ENCODE measurements around the gene NCAPH2. TPM values are rescaled to one million over a fixed set of nuclear protein-coding genes. Genes with fewer than 3 reads are reported as not detected.
A peak's percentile ranks its signal among the peaks of the same experiment; 100 is the strongest.

The NCAPH2 gene
- total and polyA plus RNA-seq, 2 of the 13 experiments (the other 11 are each of a cell fraction or from before 2014, with no cell fraction given), result 28.1 to 64.4 TPM

DNA sequence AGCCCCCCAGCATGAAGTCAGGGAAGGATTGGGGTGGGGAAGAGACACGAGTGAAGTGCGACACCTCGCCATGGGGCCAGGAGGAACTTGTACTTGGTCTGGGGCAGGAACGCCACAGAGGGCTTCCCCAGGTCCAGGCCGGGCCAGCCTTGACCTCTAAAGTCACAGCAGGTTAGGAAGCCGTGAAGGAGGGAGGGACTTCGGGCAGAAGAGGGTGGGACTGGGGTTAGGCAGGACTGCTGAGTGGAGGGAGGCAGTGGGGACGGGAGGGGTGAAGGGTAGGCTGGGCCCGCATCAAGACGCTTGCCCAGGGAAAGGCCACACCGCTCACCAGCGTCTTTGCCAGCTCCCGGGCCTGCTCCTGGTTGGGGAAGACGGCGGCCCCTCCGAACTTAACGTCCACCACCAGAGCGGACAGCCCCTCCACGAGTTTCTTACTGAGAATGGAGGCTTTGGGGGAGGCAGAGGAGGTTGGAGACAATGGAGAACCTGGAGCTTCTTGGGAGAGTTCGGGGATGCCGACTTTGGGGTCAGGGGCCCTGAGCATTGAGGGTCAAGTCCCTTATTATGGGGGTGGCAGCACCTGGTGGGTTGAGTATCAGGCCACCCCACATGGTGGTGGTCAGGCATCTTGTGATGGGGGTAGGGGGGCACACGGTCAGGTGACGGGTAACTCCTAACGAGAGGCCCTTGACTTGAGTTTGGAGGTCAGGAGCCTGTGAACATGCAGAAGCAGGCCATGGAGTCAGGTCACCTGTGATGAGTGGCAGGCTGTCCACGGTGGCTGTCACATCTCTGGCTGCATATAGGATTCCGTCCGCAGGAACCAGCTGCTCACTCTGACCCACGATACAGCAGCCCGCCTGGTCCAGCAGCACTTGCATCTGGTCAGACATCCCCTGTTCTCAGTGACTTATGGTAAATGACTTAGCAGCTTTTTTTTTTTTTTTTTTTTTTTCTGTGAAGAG lies 19.1 kb downstream of the NCAPH2 start (continued):
- peak; percentile 19; the same call in 1 of the 2 replicates for TF ChIP-seq ZBTB7B (CRISPR knock-in tag; IDR thresholded peaks at IDR 0.05)
- 0 out of 2 replicates have a peak, but pooled peaks have one; percentile 90 for TF ChIP-seq ZNF501 (CRISPR knock-in tag; IDR thresholded peaks at IDR 0.05)
- TF ChIP-seq ZNF230 (CRISPR knock-in tag; IDR thresholded peaks at IDR 0.05), result no peak
- TF ChIP-seq HDAC6 (IDR thresholded peaks at IDR 0.05; ENCODE audit: low read depth, low read length), result no peak
- no peak for TF ChIP-seq TBP (CRISPR knock-in tag; IDR thresholded peaks at IDR 0.05)
- TF ChIP-seq PTBP1 (IDR thresholded peaks at IDR 0.05; ENCODE audit: low read depth, low read length, poor library complexity, severe bottlenecking), result no peak
- TF ChIP-seq ZNF607 (CRISPR knock-in tag; IDR thresholded peaks at IDR 0.05; ENCODE audit: borderline replicate concordance), result 0 out of 2 replicates have a peak, but pooled peaks have one; percentile 1
- TF ChIP-seq, protein P1, sequence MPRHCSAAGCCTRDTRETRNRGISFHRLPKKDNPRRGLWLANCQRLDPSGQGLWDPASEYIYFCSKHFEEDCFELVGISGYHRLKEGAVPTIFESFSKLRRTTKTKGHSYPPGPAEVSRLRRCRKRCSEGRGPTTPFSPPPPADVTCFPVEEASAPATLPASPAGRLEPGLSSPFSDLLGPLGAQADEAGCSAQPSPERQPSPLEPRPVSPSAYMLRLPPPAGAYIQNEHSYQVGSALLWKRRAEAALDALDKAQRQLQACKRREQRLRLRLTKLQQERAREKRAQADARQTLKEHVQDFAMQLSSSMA (CRISPR knock-in tag; IDR thresholded peaks at IDR 0.05), result no peak
- no peak for TF ChIP-seq ZNF430 (CRISPR knock-in tag; IDR thresholded peaks at IDR 0.05)
- TF ChIP-seq ZSCAN31 (CRISPR knock-in tag; IDR thresholded peaks at IDR 0.05; ENCODE audit: low read depth), result 0 out of 2 replicates have a peak, but pooled peaks have one; percentile 31
- TF ChIP-seq GABPA (IDR thresholded peaks at IDR 0.05; ENCODE audit: low read depth, low read length), result no peak
- no peak for TF ChIP-seq GABPA (CRISPR knock-in tag; IDR thresholded peaks at IDR 0.05; ENCODE audit: low read depth)
- no peak for TF ChIP-seq KDM5B (CRISPR knock-in tag; IDR thresholded peaks at IDR 0.05; ENCODE audit: borderline replicate concordance)
- TF ChIP-seq, protein P2, sequence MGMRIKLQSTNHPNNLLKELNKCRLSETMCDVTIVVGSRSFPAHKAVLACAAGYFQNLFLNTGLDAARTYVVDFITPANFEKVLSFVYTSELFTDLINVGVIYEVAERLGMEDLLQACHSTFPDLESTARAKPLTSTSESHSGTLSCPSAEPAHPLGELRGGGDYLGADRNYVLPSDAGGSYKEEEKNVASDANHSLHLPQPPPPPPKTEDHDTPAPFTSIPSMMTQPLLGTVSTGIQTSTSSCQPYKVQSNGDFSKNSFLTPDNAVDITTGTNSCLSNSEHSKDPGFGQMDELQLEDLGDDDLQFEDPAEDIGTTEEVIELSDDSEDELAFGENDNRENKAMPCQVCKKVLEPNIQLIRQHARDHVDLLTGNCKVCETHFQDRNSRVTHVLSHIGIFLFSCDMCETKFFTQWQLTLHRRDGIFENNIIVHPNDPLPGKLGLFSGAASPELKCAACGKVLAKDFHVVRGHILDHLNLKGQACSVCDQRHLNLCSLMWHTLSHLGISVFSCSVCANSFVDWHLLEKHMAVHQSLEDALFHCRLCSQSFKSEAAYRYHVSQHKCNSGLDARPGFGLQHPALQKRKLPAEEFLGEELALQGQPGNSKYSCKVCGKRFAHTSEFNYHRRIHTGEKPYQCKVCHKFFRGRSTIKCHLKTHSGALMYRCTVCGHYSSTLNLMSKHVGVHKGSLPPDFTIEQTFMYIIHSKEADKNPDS (CRISPR knock-in tag; IDR thresholded peaks at IDR 0.05), result no peak
- TF ChIP-seq REPIN1 (CRISPR knock-in tag; IDR thresholded peaks at IDR 0.05; ENCODE audit: borderline replicate concordance, low read depth), result no peak
- TF ChIP-seq ZNF496 (CRISPR knock-in tag; IDR thresholded peaks at IDR 0.05; ENCODE audit: insufficient replicate concordance), result no peak
- TF ChIP-seq ZNF598 (CRISPR knock-in tag; IDR thresholded peaks at IDR 0.05; ENCODE audit: borderline replicate concordance), result no peak
- TF ChIP-seq ZNF383 (CRISPR knock-in tag; IDR thresholded peaks at IDR 0.05; ENCODE audit: borderline replicate concordance), result 0 out of 2 replicates have a peak, but pooled peaks have one; percentile 22
- TF ChIP-seq ZNF124 (CRISPR knock-in tag; IDR thresholded peaks at IDR 0.05), result 0 out of 2 replicates have a peak, but pooled peaks have one; percentile 58

Measured in HepG2 (cell line).